Psoas muscle (tissue), 8 donors: ENCODE results near the gene GALNTL6. TPM values are rescaled to one million over a fixed set of nuclear protein-coding genes. Genes with fewer than 3 reads are reported as not detected.

Experiments used
- ATAC-seq, 4 donors: fragments of 200-7000 bp; cut with Tn5 transposase; one replicate each; pipeline ENCODE4 v1.9.1; 2020; ENCODE audit warnings: moderate library complexity in 3 of 4, mild to moderate bottlenecking in 2 of 4
- DNase-seq, 2 donors: peaks; one replicate each; pipeline ENCODE4 v3.0.0-alpha.2; 2020
- H3K27ac ChIP-seq: fragments of 200-600 bp; one replicate; pipeline ENCODE4 v1.8.0; 2022
- H3K27me3 ChIP-seq, 3 donors: fragments of 200-600 bp in 1 of 3; one replicate each; pipeline versions ENCODE4 v1.6.1 to v1.8.0; 2013 to 2022; ENCODE audit warnings: low read length in 2 of 3, mild to moderate bottlenecking in 2 of 3, moderate library complexity in 1 of 3; ENCODE audit not compliant: insufficient read depth in 3 of 3
- H3K36me3 ChIP-seq, 2 donors: fragments of 200-600 bp in 1 of 2; one replicate each; pipeline versions ENCODE4 v1.6.1 to v1.8.0; 2013 to 2022; ENCODE audit warnings: low read depth in 1 of 2, mild to moderate bottlenecking in 1 of 2, moderate library complexity in 1 of 2; ENCODE audit not compliant: insufficient read depth in 1 of 2
- H3K4me1 ChIP-seq: fragments of 200-600 bp; one replicate; pipeline ENCODE4 v1.8.0; 2022
- H3K4me3 ChIP-seq: fragments of 200-600 bp; one replicate; pipeline ENCODE4 v1.8.0; 2022; ENCODE audit warnings: mild to moderate bottlenecking
- H3K9me3 ChIP-seq: fragments of 200-600 bp; one replicate; pipeline ENCODE4 v1.8.0; 2022
- CTCF ChIP-seq: fragments of 200-600 bp; IDR thresholded peaks from one replicate; pipeline ENCODE4 v1.8.0; 2022; ENCODE audit warnings: antibody characterized with exemption
- WGBS, 3 donors: extraction: QIAGEN DNeasy Blood & Tissue Kit; methylation state at CpG; one replicate each; pipeline versions ENCODE4 v1.1.6 to v1.1.7; 2013; 5-methylcytosine and 5-hydroxymethylcytosine counted together
- intact Hi-C, 2 donors: fragments of 100-400 bp; cut with DNase I; formaldehyde crosslinking; loops; one replicate each; pipeline versions ENCODE4 v1.11.0 to v1.14.2; 2022
- polyA plus RNA-seq, 3 donors: library from polyadenylated mRNA; stranded (reverse); fragments of 200-250 nt; gene quantifications; one replicate each; pipeline ENCODE4 v1.2.3, GENCODE V29; 2013
- total RNA-seq, 4 donors: library from RNA; stranded (reverse); fragmentation: NEBNext Ultra II Directional in 2 of 4; extraction: Animal tissue kit (Norgen Biotek cat#: 25700) in 2 of 4; gene quantifications; one replicate each; pipeline versions ENCODE4 v1.2.1 to v1.2.4, GENCODE V29; 2021 to 2023
- donor health status: healthy with polysubstance abuse.
- donor health status: DM: no; HTN: no; CAD: no; lungs with moderate emphysema.
- donor health status: Bipolar disorder and iron deficiency.
- donor health status: healthy.
- donor health status: DM: yes; HTN: yes; CAD: no.
- donor health status: DM: no; HTN: no; CAD: no.
- donor health status: DM: no; HTN: no; CAD: no.
- donor health status: DM: yes; HTN: yes; CAD: no.

Gene GALNTL6
- total and polyA plus RNA-seq, 7 donors = 0.01 to 0.91 (median 0.21) TPM; not detected in 3

GRCh38 chr4:172868271-172868670 lies 1055.1 kb downstream of the GALNTL6 start:
- H3K9me3 ChIP-seq = no peaks in the 10 kb centered on the region
- no peak overlapping the region for H3K4me3 ChIP-seq
- intact Hi-C loops = no loop called here
- DNase-seq = no peak
- WGBS, 3 donors = 46 to 50% (median 47%) methylated on average over 1 of the region's 1 CpG
- peaks cover 0 to 3% (median 0%) of the 10 kb centered on the region in 3 donors for H3K27me3 ChIP-seq
- ATAC-seq = no peak
- H3K4me1 ChIP-seq = no peaks in the 10 kb centered on the region
- H3K36me3 ChIP-seq = no peaks in the 10 kb centered on the region
- H3K27ac ChIP-seq = no peak overlapping the region
- TF ChIP-seq CTCF = no peak

- peaks cover 0 to 3% (median 0%) of the 10 kb centered on the region in 3 donors for H3K27me3 ChIP-seq
- WGBS, 3 donors = 91 to 93% (median 93%) methylated on average over 1 of the region's 1 CpG
- no peak for TF ChIP-seq CTCF
- no peak overlapping the region for H3K27ac ChIP-seq
- no peaks in the 10 kb centered on the region for H3K9me3 ChIP-seq
- intact Hi-C loops = no loop called here
- H3K4me1 ChIP-seq = no peaks in the 10 kb centered on the region
- no peaks in the 10 kb centered on the region for H3K36me3 ChIP-seq
- DNase-seq (no peak), ATAC-seq (no peak)
- H3K4me3 ChIP-seq = no peak overlapping the region
These were observed 1056.5 kb downstream of the GALNTL6 start for GRCh38 chr4:172869621-172870268.

- intact Hi-C loops = no loop called here
- ATAC-seq (no peak), DNase-seq (no peak)
- H3K27me3 ChIP-seq = no peaks in the 10 kb centered on the region
- H3K4me3 ChIP-seq = no peak overlapping the region
- no peak overlapping the region for H3K27ac ChIP-seq
- no peaks in the 10 kb centered on the region for H3K4me1 ChIP-seq
- H3K9me3 ChIP-seq = no peaks in the 10 kb centered on the region
- no peaks in the 10 kb centered on the region for H3K36me3 ChIP-seq
- no peak for TF ChIP-seq CTCF
These were observed 1058.2 kb downstream of the GALNTL6 start for GRCh38 chr4:172871381-172871780.

GRCh38 chr4:172874944-172875343 lies 1061.7 kb downstream of the GALNTL6 start:
- no peaks in the 10 kb centered on the region for H3K4me1 ChIP-seq
- no peaks in the 10 kb centered on the region for H3K27me3 ChIP-seq
- WGBS, 3 donors = 68 to 74% (median 73%) methylated on average over 3 of the region's 3 CpGs
- H3K9me3 ChIP-seq = peaks cover 6% of the 10 kb centered on the region
- no peak overlapping the region for H3K4me3 ChIP-seq
- DNase-seq = no peak
- H3K36me3 ChIP-seq = no peaks in the 10 kb centered on the region
- no peak for TF ChIP-seq CTCF
- intact Hi-C loops = no loop called here
- ATAC-seq = no peak
- no peak overlapping the region for H3K27ac ChIP-seq

- no peaks in the 10 kb centered on the region for H3K36me3 ChIP-seq
- WGBS, 3 donors = 34 to 71% (median 38%) methylated on average over 2 of the region's 2 CpGs
- DNase-seq (no peak), ATAC-seq (no peak)
- H3K4me3 ChIP-seq = no peak overlapping the region
- intact Hi-C loops = no loop called here
- H3K9me3 ChIP-seq = peaks cover 12% of the 10 kb centered on the region
- H3K27me3 ChIP-seq = no peaks in the 10 kb centered on the region
- no peak for TF ChIP-seq CTCF
- no peaks in the 10 kb centered on the region for H3K4me1 ChIP-seq
- H3K27ac ChIP-seq = no peak overlapping the region
These were observed 1063.2 kb downstream of the GALNTL6 start for GRCh38 chr4:172876394-172876793.
